NCI-H2227 treated with DMSO at 0.1 percent for 48 hours (cell line): Measurements from ENCODE around the gene KATNAL1.
"Not testable (repeated sequence)": the region's sequence is repeated elsewhere in the genome, so short reads cannot be mapped to it uniquely, and the experiment has no call there.

ENCODE experiments used
- DNase-seq: peaks from one replicate; lab custom pipeline; 2025; lab: John Stamatoyannopoulos, UW

KATNAL1 gene

GRCh38 chr13:30211745-30212144 lies 95.6 kb downstream of the KATNAL1 start:
- DNase-seq, result no peak

GRCh38 chr13:30204564-30204963 lies 102.8 kb downstream of the KATNAL1 start:
- no peak for DNase-seq

DNA sequence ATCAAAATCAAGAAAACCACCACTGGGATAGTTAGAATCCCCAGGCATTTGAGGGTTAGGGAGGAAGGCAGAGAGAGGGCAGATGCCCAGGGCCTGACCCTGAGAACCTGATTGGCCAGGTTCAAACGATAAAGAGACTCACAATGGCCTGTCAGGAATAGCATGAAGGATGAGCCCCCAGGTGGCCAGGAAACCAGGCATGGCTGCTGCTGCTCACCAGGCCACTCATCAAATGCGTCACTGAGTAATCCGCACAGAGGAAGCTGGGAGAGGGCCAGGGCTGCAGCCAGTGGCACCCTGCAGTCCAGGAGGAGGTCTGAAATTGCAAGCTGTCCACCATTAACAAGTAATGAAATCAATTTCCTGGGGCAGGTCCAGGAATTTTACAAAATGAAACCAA lies 111.3 kb downstream of the KATNAL1 start:
- no peak for DNase-seq

- no peak for DNase-seq
Measured at GRCh38 chr13:30194906-30195305, 112.4 kb downstream of the KATNAL1 start.

- no peak for DNase-seq
Measured at GRCh38 chr13:30193279-30194234, 113.8 kb downstream of the KATNAL1 start.

DNA sequence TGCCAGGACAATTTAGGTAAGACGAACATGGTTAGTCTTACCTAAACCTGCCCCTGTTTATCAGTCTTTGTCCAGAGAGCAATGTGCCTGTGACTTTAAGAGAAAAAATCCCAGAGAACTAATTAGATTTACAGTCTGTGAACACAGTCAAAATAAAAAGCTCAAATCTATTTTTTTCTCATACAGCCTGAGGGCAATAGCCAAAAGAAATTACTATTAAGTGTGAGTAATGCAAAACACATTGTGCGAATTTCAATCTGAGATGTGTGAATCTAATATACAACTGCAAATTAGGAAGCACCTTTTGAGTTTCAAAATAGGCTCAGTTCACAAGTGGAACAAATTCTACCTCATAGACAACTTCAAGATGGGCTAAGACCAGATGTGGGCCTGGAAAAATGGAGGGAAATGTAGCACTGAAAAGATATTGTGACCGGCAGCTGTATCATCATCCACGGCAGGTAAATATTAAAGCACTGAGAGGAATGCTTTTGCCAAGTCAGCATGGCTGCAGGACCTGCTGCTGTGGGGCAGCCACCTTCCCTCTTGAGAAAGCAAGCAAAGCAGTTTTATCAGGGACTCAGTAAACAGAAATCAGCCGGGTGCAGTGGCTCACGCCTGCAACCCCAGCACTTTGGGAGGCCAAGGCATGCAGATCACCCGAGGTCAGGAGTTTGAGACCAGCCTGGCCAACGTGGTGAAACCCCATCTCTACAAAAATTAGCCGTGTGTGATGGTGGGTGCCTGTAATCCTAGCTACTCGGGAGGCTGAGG lies 114.8 kb downstream of the KATNAL1 start:
- no peak for DNase-seq

GRCh38 chr13:30191491-30192100 lies 115.8 kb downstream of the KATNAL1 start:
- no peak for DNase-seq

DNA sequence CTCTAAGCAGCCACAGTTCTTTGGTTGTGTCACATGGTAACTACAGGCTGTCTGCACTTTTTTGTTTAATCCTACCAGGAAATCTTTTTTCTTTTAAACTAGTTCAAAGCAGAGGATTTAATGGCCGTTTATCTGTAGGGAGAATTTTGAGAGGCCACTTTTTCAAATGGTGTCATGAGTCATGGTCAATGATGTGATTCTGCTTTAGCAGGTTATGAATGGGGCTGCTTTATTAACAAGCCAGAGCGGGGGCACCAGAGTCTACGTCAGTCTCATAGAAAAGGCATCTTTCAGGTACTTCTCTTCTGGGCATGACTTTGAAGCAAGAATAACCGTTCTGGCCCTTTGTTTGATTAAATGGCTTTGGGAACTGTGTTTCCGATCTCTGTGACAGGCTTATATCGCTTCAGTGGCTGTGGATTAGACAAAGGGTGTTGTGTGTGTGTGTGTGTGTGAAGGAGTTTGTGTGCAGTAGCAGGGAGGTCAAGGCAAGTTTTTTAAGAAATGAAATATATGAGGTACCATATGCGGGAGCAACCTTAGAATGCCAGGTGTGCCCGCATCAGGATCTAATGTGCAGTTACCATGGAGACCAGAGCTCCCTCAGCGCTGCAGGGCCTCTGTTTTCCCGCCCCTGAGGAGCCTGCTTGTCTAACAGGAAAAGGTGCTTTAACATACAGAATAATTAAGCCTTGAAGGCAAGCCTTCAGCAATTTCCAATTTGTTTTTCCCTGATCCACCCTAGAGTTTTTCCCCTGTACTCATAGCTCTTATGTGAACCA lies 120.5 kb downstream of the KATNAL1 start:
- peak; percentile 5 for DNase-seq

DNA sequence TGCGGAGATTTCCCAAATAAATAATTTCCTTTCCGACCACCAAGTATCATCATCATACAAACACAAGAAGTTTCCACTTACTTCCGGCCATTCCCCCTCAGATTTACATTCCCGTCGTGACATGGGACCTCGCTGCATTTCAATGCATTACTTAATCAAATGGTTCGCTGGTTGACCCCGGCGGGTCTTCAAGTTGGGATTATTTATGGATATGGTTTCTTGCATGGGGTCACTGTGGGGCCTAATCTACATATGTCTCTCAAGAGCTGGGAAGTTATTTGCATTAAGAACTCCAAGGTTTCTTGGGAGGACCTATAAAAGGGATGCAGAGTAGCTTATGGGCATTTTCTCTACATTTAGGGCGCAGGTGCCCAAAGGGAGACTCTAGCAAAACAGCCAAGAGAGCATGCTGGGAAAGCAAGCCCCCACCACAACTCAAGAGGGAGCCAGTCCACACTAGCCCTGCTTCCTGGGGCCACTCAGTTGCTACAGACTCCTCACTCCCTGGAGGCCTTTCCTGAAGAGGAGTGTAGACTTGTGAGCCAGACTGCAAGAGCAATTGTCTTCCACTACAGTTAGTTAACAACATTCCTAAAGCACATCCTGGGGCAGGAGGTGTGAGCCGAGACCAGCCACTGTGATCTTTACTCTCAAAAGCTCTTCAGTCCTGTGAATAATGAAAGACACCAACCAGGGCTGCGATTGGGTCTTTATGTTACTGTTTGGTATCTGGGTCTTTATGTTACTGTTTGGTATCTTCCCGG lies 125.3 kb downstream of the KATNAL1 start:
- DNase-seq, result no peak

- DNase-seq, result no peak
Measured at GRCh38 chr13:30179597-30180276, 127.6 kb downstream of the KATNAL1 start.

DNA sequence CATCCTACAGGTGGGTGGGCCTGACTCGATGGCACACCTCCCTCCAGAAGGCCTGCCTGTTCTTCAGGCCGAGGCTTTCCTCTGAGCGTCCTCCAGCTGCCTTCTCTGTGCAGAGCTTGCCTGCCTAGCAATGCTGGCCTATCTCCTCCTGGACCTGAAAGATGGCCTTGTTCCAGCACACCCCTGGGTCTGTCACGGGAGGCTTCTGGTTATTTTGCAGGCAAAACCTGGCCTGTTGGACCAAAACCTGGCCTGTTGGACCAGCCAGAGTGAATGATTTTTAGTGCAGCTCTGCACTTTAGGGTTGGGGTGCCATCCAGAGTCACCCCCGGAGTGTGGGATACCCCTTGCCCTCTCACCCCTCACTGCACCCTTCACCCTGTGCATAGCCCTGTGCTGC lies 128.4 kb downstream of the KATNAL1 start:
- no peak for DNase-seq

DNA sequence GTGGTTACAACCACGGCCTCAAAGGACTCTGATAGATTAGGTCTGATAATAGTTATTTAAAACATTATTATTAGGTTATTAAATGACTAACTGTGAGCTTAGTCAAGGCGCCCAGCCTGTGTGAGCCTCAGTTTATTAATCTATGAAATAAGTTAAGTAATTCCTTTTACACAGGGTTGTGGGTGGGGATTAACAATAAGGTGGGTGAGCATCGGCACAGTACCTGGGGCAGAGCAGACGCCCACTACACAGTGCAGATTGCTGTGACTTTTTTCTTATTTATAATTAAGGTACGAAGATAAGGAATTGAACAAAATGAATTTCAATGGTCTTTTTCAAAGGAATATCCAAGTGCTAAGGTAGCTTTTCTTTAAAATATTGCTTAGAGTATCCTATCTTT lies 132.2 kb downstream of the KATNAL1 start:
- DNase-seq, result no peak

DNA sequence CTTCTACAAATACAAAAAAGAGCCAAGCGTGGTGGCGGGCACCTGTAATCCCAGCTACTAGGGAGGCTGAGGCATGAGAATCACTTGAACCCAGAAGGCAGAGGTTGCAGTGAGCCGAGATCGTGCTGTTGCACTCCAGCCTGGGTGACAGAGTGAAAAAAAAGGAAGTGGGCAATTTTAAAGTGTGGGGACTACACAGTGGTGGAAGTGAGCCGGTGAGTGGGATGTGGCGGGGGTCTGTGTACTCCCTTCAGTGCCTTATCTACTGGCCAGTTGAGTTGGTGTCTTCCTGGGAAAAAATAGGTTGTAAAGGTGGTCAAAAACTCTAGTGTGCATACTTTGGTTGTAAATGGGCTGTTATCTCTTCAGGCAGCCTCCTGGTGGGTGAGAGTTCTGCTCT lies 133.1 kb downstream of the KATNAL1 start:
- not testable (repeated sequence) for DNase-seq

DNA sequence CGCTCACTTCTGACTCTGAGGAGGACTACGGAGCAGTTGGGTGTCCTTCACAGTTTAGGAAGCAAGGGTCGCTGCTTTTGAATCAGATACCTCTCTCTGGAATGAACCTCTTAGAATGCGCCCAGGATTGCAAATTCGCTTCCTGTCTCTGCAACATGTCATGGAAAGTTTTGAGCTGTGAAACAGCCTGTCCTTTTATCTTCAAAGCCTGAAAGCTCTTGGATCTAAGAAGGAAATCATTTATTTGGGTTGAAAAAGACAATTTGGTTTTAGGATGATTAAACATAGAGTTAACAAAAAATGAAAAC lies 134.1 kb downstream of the KATNAL1 start:
- DNase-seq, result no peak

DNA sequence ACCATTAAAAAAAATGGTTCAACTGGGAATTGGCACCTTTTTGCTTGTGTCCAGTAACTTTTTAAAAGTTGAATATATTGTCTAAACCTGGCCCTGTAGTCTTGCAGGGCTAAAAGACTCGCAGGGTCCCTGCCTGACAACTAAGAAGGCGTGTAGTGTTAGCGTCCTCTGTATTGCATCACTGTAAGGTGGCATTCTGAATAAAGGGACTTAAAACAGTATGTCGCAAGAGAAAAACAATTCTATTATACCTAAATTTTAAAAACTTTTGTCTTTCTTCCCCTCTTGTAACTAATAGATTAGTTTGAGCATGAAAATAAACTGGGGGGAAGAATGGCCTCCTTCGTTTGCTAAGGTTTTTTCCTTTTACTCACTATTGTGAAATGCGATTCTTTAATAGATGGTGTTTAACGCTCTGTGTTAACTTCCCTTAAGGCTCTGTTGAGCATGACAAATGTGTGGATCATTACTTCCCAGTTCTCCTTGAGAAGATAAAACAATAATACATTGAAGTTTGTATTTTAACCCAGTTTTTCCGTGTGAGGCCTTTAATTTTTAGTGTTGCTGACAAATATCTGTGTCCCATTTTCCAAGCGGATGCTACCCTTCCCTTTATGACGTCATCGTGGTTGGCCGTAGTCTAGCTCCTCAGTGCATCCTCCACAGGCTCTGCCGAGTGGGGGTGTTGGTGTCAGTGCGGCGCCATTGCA lies 134.6 kb downstream of the KATNAL1 start:
- no peak for DNase-seq

GRCh38 chr13:30170569-30170968 lies 136.8 kb downstream of the KATNAL1 start:
- no peak for DNase-seq

DNA sequence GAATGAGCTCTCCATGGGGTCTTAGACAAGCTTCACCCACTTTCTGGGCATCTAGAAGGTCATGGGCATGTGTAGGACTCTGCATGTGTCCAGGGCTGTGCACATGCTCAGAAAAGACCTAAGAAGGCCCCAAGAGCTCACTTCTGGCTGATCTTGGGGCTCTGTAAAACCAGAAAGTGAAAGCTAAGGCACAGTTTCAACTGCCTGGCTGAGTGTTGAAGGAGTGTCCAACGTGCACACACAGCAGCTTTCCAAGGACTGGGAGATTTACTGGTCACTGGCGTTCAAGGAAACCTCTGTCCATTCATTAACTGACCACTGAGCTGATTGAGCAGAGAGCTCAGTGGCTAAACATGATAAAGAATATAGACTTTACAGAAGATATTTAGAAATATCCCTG lies 137.9 kb downstream of the KATNAL1 start:
- no peak for DNase-seq

DNA sequence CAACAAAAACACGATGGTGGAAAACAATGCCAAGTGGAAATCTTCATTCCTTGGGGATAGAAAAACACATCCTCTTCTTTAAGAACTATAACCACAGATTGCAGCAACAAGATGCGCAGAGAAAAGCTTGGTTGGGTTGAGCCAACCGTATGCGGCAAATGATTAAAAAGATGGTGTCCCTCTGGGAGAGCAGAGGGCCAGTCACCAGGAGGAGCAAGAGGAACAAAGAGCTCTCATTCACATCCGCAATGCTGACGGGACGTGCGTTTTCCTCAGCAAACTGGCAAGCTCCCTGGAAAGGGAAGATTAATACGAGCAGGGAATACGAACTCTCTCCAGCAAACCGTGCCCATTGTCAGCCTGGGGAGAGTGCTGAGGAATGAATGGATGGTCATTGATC lies 141.6 kb downstream of the KATNAL1 start:
- no peak for DNase-seq

- no peak for DNase-seq
Measured at GRCh38 chr13:30165071-30165470, 142.3 kb downstream of the KATNAL1 start.

GRCh38 chr13:30164146-30164545 lies 143.2 kb downstream of the KATNAL1 start:
- no peak for DNase-seq
